Measurements from ENCODE around the gene GAS2L3.
"Not testable (repeated sequence)": the region's sequence is repeated elsewhere in the genome, so short reads cannot be mapped to it uniquely, and the experiment has no call there.

The GAS2L3 gene

DNA sequence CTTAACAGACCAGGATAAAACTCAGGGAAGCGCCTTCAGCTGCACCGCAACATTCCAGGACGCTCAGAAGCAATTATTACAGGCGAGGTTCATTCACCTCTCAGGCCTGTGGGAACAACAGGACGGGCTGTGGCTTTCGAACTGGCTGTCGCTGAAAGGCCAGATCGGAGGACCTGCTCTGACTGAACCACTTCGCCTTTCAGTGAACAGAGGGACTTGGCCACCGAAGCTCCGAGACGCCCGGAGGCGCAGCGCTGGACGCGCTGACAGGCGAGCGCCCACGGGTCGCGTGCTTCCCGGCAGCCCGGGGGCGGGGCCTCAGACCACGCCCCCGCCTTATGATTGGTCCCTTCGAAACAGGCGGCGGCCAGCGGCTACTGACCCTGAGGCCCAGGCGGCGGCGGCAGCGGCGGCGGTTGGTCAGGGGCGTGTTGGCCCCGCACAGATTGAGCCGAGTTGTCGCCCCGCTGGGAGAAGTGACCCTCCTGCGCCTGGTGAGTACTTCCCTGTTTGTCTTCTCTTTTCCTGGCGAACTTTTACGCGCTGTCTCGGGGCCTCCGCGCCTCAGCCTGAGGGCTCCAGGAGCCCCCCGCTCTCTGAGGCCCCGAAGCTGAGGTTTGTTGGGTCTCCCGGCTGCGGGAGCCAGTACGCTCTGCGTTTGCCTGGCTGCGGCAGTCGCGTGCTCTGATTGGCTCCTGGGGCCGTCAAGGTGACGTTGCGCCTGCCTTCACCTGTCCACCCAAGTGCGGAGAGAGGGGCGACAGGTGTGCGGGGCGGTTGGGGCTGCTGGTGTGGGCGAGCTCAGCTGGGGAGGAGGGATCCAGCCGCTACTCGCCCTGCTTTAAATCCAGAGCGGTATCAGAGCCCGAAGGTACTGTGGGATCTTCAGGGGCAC is at the start of gene GAS2L3:
Gene GAS2L3 (plus strand): TSS at position 393 of the 895 bp plus-strand sequence. CDS start 21,221 bp downstream, outside the sequence.
- peak; percentile 75 for DNase-seq

- no peak for DNase-seq
These were observed 45.5 kb upstream of the GAS2L3 start for GRCh38 chr12:100528034-100528433.

DNA sequence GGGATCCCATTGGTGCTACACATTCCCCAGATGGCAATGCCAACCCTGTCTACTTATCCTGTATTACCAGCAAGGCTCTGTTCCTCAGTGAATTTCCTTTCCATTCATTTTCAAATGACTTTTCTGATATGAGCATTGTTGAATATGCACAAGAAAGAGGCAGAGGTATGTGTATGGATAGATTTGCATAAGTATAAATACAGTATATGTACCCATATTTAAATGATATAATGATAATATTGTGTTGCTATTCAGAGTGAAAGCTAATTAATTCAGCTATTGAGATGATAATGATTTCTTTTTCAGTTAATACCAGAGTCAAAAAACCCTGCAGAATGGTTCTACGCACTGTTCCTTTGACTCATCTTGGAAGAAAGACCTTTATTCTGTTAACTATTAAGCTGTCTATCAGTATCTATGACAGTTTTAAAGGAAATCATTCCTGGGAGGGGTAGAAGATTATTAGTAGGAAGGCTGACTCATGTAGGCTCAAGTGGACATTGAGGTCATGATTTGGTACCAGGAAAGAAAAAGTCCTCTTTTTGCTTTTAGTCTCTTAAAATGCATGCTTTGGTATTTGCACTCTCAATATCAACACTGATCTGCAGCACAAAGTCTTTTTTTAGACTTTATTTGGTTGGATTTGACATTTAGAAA is 44.9 kb upstream of the GAS2L3 start:
- no peak for DNase-seq

DNA sequence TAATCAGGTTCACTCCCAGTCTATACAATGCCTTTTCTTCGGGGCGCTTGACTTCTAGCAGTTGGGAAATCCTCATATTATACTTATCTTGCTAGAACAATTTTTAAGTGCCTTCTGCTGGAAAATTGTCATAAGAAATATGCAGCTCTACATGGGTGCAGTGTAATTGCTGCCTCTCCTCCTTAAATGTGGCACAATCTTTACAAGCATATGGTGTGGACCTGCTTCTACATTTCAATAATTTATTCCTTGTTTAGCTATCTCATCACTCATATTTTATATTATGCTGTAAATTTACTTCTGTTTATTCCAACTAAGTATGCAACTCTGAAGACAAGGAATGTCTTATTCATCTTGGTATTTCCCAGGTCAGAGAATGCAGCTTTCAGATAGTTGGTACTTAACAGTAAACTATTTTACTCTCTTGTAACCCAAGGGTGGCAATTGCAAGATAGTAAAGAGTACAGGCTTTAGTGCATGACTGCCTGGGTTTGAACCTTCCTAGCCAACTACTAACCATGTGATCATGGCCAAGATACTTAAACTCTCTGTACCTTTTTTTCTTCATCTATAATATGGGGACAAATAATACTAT is 43.6 kb upstream of the GAS2L3 start:
- DNase-seq, result no peak

DNA sequence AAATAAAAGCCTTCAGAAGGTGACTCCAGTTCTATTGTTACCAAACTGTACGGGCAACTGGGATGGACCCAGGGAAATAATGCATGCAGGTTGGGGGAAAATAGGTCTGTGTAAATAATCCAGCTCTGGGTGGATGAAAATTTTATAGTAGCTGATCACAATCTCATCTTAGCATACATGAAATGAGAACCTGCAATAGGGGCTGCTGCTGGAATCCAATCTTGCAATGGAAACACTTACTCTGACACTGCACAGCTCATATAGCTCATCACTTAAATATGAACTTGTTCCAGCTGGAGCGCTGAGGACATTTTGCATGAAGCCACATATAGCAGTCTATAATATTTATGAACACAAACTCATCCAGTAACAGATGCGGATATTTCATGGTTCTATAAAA is 40.1 kb upstream of the GAS2L3 start:
- no peak for DNase-seq

- no peak for DNase-seq
These were observed 38.8 kb upstream of the GAS2L3 start for GRCh38 chr12:100534625-100535227.

DNA sequence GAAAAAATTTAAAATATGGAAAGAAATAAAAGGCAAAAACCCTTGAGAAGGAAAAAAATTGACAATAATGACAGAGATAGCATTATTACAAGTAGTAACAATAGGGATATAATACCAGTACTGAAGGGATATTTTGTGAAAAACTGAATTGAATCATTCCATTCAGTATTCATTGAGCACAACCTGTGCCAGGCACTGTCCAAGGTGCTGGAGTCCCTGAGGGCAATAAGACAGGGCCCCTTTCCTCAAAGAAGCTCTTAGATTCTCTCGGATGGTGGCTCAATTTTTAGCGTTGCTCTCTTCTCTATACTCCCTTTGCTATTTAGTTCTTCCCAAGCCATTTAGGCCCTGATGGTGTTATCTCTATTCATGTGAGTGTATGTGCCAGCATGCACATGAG is 34.3 kb upstream of the GAS2L3 start:
- DNase-seq, result peak; percentile 33

DNA sequence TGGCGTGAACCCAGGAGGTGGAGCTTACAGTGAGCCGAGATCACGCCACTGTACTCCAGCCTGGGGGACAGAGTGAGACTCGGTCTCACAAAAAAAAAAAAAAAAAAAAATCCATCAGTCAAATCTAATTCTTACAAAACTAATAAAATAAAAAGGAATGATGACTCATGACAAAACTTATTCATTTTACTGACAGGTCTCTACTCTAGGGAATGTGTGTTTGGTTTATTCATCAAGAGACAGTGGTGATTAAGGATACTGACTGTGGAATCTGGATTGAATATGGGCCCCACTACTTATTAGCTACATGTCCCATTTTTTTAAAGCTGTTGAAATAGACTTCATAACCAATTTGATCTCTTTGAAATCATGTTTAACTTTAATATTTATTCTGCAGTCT is 29.3 kb upstream of the GAS2L3 start:
- no peak for DNase-seq

GRCh38 chr12:100545092-100545491 is 28.4 kb upstream of the GAS2L3 start:
- DNase-seq, result no peak

GRCh38 chr12:100553936-100554335 is 19.5 kb upstream of the GAS2L3 start:
- no peak for DNase-seq

DNA sequence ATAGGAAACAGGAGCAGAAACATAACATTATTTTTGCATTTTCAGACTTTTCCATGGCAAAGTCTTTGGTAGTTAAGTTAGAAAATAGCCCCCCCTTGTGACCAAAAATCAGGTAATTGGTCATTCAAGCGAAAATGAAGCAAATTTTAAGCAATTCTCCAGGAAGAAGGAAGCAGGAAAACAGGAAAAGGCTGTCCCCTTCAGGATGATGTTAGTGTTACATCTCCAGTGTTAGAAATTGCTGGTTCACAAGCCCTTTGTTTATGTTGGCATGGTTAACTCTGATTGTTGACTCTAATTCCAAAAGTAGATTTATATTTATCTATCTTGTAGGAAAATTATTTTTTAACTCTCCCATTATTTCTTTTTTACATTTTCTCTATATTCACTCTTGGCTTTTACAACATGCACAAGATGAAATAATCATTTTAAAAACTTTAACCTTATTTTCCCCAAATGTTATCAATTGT is 18.8 kb upstream of the GAS2L3 start:
- DNase-seq, result no peak

DNA sequence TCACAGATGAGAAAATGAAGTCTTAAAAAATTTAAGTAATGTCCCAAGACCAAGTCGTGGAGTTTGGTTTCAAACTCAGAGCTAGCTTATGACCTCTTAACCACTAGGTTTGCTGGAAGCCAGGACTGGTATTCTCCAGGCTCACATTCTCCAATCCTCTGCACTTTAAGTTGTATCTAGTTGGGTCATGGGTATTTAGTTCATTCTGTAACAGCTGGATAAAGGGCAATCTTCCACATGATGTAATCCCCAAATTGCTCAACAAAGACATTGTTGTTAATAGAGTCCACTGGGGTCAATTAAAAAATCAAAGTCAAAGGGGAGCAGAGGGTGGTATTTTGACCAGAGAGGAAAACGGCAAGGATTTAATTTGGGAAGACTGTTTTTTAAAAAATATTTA is 17.8 kb upstream of the GAS2L3 start:
- no peak for DNase-seq

DNA sequence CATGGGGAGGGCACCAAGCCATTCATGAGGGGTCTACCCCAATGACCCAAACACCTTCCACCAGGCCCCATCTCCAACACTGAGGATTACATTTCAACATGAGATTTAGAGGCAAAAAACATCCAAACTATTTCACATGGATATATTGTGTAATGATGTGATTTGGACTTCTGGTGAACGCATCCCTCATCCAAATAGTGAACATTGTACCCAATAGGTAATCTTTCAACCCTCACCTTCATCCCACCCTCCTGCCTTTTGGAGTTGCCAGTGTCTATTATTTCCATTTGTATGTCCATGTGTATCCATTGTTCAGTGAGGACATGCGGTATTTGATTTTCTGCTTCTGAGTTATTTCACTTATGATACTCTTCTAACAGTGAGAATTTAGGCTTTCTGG is 16.1 kb upstream of the GAS2L3 start:
- DNase-seq, result no peak

DNA sequence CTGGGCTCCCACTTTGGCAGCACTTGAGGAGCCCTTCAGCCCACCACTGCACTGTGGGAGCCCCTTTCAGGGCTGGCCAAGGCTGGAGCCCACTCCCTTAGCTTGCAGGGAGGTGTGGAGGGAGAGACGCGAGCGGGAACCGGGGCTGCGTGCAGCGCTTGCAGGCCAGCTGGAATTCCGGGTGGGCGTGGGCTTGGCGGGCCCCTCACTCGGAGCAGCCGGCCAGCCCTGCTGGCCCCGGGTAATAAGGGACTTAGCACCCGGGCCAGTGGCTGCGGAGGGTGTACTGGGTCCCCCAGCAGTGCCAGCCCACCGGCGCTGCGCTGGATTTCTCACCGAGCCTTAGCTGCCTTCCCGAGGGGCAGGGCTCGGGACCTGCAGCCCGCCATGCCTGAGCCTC is 14.2 kb upstream of the GAS2L3 start:
- DNase-seq, result not testable (repeated sequence)

DNA sequence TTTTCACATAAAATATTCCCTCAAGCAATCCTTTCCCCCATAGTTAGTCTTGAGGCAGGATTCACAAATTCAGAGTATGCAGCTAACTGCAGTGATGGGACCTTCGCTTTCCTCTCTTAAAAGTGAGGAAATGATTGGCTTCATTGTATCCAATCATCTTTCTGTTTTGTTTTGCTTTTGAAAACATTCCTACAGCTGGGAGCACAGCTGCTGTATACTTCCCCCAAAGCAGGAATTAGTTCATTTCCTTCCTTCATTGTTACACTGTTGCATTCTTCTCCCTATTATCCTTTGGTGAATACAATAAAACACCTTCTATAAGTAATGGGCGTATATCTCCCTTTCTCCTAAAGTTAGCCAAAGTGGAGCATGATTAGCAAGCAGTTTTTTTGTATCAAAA is 9.4 kb upstream of the GAS2L3 start:
- DNase-seq, result no peak

DNA sequence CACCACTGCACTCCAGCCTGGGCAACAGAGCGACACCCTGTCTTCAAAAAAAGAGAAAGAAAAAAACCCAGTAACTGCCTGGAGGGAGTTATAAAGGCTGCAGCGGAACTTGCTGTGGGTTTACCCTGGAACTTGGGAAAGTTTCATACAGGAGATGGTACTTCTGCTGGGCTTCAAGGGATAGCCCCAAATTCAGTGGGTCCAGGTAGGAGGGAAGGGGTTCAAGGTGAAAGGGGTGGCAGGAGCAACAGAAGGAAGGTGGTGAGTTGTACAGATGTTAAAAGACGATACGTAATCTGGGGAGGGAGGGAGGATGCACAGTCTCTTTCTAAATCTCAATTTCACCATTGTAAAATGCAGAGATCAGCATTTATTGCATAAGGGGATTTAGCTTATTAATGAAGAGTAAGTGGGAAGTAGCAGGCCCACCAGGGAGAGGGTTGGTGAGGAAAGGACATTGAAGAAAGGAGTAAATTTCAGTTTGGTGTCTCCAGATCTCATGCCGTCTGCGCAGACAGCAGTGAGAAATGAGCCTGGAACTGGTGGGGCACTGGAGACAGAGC is 8.5 kb upstream of the GAS2L3 start:
- no peak for DNase-seq

DNA sequence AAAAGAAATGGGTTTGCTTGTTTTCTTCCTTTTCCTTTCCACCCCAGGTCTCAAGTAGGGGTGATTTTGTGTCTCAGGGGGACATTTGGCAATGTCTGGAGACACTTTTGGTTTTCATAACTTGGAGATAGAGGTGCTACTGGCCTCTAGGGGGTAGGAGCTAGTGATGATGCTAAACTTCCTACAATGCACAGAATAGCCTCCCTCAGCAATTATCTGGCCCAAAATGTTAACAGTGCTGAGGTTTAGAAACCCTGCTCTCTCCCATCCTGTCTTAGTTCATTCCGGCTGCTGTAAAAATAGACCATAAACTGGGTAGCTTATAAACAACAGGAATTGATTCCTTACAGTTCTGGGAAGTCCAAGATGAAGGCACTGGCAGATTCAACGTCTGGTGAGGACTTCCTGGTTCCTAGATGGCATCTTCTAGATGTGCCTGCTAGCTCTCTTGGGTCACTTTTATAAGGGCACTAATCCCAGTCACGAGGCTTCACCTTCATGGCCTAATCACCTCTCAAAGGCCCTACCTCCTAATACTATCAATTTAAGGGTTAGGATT is 7.4 kb upstream of the GAS2L3 start:
- no peak for DNase-seq

DNA sequence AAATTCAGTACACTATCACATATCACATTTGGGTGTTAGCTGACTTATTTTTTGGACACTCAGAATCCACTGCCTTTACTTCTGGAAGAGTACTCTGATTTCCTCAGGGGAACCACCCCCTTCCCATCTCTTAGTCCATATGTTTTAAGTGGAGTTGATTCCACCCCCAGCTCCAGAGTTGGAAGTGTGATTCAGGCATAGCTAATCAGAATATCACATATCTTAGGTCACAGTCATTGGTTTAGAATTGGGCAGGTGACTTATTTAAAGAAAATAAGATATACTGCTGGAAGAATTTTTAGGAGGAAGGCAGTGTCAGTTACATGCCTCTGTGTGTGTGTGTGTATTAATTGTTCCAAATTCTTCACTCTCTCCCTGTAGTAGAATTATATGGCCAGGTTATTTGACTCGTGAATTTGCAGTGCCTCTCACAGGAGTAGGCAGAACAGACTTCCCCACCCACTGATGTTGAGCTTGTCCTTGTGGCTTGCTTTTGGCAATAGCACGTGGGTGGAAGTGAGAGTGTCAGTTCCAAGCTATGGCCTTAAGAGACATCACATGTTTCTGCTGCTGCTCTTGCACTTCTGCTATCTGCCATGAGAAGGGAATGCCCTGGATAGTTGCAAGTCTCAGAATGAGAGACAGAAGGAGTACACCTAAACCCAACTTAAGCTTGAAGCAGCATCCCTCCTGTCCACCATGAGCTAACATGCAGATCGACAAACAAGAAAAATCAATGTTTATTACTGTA is 6.4 kb upstream of the GAS2L3 start:
- DNase-seq, result no peak

GRCh38 chr12:100567945-100568344 is 5.5 kb upstream of the GAS2L3 start:
- DNase-seq, result no peak

DNA sequence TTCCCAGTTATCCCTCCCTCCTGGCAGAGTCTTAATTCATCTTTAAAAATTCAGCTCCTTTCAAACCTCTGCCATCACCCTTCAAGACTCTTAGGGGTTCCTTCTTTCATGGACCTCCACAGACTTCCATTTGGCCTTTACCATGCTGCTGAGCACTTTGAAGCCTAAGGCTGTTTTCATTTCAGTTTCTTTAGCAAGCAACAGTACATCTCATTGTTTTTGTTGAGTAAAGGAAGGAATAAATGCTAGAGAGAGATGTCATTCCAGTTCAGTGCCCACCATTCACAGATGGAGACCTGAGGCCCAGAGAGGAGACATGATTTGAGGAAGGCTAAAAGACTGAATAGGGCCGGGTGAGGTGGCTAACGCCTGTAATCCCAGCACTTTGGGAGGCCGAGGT is 1.3 kb upstream of the GAS2L3 start:
- no peak for DNase-seq

DNA sequence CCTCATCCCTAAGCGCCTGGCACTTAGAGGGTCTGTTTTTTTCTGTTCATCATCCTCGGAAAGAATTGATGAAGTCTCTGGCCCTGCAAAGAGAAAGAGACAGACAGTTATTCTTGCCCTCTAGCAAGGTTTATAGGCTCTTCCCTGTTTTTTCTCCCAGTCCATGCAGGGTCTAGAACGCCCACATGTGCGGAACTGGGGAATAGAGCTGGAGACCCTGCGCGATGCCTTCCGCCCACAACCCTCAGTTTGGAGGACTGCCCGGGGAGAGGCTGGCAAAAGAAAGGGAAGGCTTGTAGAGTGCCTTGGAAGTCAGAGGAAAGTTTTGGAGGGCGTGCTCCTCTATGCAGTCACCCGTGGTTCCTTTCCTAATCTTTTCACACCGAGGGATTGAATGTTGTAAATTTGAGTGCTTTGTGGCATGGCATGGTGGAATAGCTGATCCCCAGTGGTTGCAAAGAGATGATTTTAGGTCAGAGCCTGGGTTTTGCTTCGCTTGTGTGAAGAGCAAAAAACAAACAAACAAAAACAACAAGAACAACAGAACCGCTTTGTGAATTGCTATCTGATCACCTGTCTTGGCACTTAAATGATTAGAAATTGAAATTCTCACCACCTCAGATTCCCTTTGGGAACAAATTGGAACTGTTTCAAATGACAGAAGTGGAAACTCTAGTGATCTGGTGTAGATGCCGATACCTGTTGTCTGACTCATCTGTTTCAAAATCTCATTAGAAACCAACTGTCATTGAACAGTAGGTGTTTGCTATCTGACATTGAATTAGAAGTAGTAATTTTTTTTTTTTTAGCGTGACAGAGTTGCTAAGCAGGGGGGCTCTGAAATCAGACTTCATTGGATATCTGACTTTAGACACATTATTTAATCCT is 947 bp downstream of the GAS2L3 start:
- DNase-seq, result no peak
